NCI-H1105 treated with DMSO at 0.1 percent for 48 hours (cell line): ENCODE measurements around the gene ATP5PB.

Source experiments
- DNase-seq: peaks from one replicate; lab custom pipeline; 2025; lab: John Stamatoyannopoulos, UW

Gene ATP5PB

GRCh38 chr1:111448918-111449702, at the start of gene ATP5PB, which contains the start of gene WDR77:
ATP5PB (plus strand) TSS chr1:111449464; CDS start chr1:111449542, 78 bp downstream.
WDR77 (minus strand) TSS chr1:111449256; CDS start chr1:111449169, 87 bp downstream.
- DNase-seq = peak; percentile 99

- DNase-seq = peak; percentile 56
Observed at GRCh38 chr1:111399792-111400610, 49.3 kb upstream of the ATP5PB start.

GRCh38 chr1:111402083-111402482, 47.2 kb upstream of the ATP5PB start:
- DNase-seq = no peak

GRCh38 chr1:111404588-111404987, 44.7 kb upstream of the ATP5PB start:
- no peak for DNase-seq

GRCh38 chr1:111406321-111406768, 42.9 kb upstream of the ATP5PB start:
- DNase-seq = peak; percentile 23

GRCh38 chr1:111407301-111407700, 42.0 kb upstream of the ATP5PB start:
- DNase-seq = no peak

GRCh38 chr1:111412839-111413238, 36.4 kb upstream of the ATP5PB start:
- DNase-seq = no peak

- no peak for DNase-seq
Observed at GRCh38 chr1:111414756-111415155, 34.5 kb upstream of the ATP5PB start.

GRCh38 chr1:111415461-111415860, 33.8 kb upstream of the ATP5PB start:
- DNase-seq = no peak

- no peak for DNase-seq
Observed at GRCh38 chr1:111417755-111418154, 31.5 kb upstream of the ATP5PB start.

GRCh38 chr1:111419037-111419436, 30.2 kb upstream of the ATP5PB start:
- no peak for DNase-seq

GRCh38 chr1:111420377-111420776, 28.9 kb upstream of the ATP5PB start:
- no peak for DNase-seq

- DNase-seq = no peak
Observed at GRCh38 chr1:111422546-111423391, 26.5 kb upstream of the ATP5PB start.

- no peak for DNase-seq
Observed at GRCh38 chr1:111424281-111424680, 25.0 kb upstream of the ATP5PB start.

GRCh38 chr1:111436726-111437125, 12.5 kb upstream of the ATP5PB start:
- DNase-seq = no peak

GRCh38 chr1:111439461-111440351, 9.6 kb upstream of the ATP5PB start:
- DNase-seq = no peak

- no peak for DNase-seq
Observed at GRCh38 chr1:111441573-111442192, 7.6 kb upstream of the ATP5PB start.

- no peak for DNase-seq
Observed at GRCh38 chr1:111442457-111442856, 6.8 kb upstream of the ATP5PB start.

GRCh38 chr1:111444031-111444430, 5.2 kb upstream of the ATP5PB start:
- DNase-seq = no peak

- no peak for DNase-seq
Observed at GRCh38 chr1:111446546-111446945, 2.7 kb upstream of the ATP5PB start.
